Stimulated activated CD4-positive, alpha-beta T cell treated with anti-CD3 and anti-CD28 coated beads, TNF-alpha, amount 100 ng/mL, for 24 hours (primary cell): ENCODE results near the gene BEX3.

ENCODE experiments used
- DNase-seq, 3 experiments: peaks; one replicate each; pipeline ENCODE4 v3.0.0-alpha.2; 2020; ENCODE audit warnings: low read depth in 3 of 3

Gene BEX3

GRCh38 chrX:103423955-103424638, 47.8 kb downstream of the BEX3 start:
- no peak for DNase-seq
